Measurements from ENCODE around the gene PHACTR3.

PHACTR3 gene

GRCh38 chr20:59821788-59822187, 217.4 kb downstream of the PHACTR3 start:
- DNase-seq, result no peak

- DNase-seq, result no peak
Observed at GRCh38 chr20:59822291-59823029, 218.1 kb downstream of the PHACTR3 start.

GRCh38 chr20:59823030-59823423, 218.7 kb downstream of the PHACTR3 start:
- DNase-seq, result no peak

GRCh38 chr20:59823491-59824259, 219.3 kb downstream of the PHACTR3 start:
- DNase-seq, result no peak

- no peak for DNase-seq
Observed at GRCh38 chr20:59824711-59825562, 220.6 kb downstream of the PHACTR3 start.

- DNase-seq, result no peak
Observed at GRCh38 chr20:59825563-59825920, 221.2 kb downstream of the PHACTR3 start.

- no peak for DNase-seq
Observed at GRCh38 chr20:59825944-59826759, 221.8 kb downstream of the PHACTR3 start.

- DNase-seq, result no peak
Observed at GRCh38 chr20:59827138-59828056, 223.1 kb downstream of the PHACTR3 start.

- DNase-seq, result no peak
Observed at GRCh38 chr20:59828125-59829053, 224.0 kb downstream of the PHACTR3 start.

GRCh38 chr20:59829054-59829785, 224.9 kb downstream of the PHACTR3 start:
- DNase-seq, result no peak

- DNase-seq, result no peak
Observed at GRCh38 chr20:59829786-59830664, 225.7 kb downstream of the PHACTR3 start.

- no peak for DNase-seq
Observed at GRCh38 chr20:59830665-59831023, 226.3 kb downstream of the PHACTR3 start.

GRCh38 chr20:59831024-59831915, 226.9 kb downstream of the PHACTR3 start:
- no peak for DNase-seq

- DNase-seq, result no peak
Observed at GRCh38 chr20:59831916-59832270, 227.6 kb downstream of the PHACTR3 start.

- DNase-seq, result no peak
Observed at GRCh38 chr20:59832406-59833363, 228.3 kb downstream of the PHACTR3 start.

- no peak for DNase-seq
Observed at GRCh38 chr20:59835057-59835447, 230.7 kb downstream of the PHACTR3 start.
